Measurements from ENCODE around the gene KLHDC3. TPM values are rescaled to one million over a fixed set of nuclear protein-coding genes. Genes with fewer than 3 reads are reported as not detected.

Gene KLHDC3
- total RNA-seq, 6 experiments from 2014 or later, result 26.4 to 46.2 (median 41.7) TPM

- peaks cover 0 to 32% (median 2%) of the 10 kb centered on the region in 4 donors for H3K36me3 ChIP-seq
- DNase-seq (no peak), ATAC-seq (no peak)
- no peak overlapping the region for H3K4me3 ChIP-seq
- H3K9me3 ChIP-seq, result no peaks in the 10 kb centered on the region
- WGBS (ENCODE audit: insufficient coverage, low coverage, low lambda C conversion rate, missing lambda C conversion rate), result 90% methylated on average over 4 of the region's 11 CpGs
- no peak overlapping the region for H3K27ac ChIP-seq
- no peaks in the 10 kb centered on the region for H3K4me1 ChIP-seq
- H3K27me3 ChIP-seq, result no peaks in the 10 kb centered on the region
- no peak for TF ChIP-seq CTCF (IDR thresholded peaks at IDR 0.05)
- TF ChIP-seq POLR2A (IDR thresholded peaks at IDR 0.05), result no peak
- intact Hi-C loops (cut with DNase I), result no loop called here
These were observed 7.8 kb upstream of the KLHDC3 start for GRCh38 chr6:43006251-43006650.

GRCh38 chr6:43007126-43007525, 6.9 kb upstream of the KLHDC3 start:
- intact Hi-C loops (cut with DNase I), result no loop called here
- Histone ChIP-seq H3K4me3 (no peak overlapping the region), H3K36me3 (peaks cover 0 to 41% (median 2%) of the 10 kb centered on the region in 4 donors), H3K27me3 (no peaks in the 10 kb centered on the region), H3K27ac (no peak overlapping the region), H3K4me1 (no peaks in the 10 kb centered on the region), H3K9me3 (no peaks in the 10 kb centered on the region)
- ATAC-seq (no peak), DNase-seq (peak in 1 of 3 donors; percentile 30)
- WGBS (ENCODE audit: insufficient coverage, low coverage, low lambda C conversion rate, missing lambda C conversion rate), result 92% methylated on average over 2 of the region's 9 CpGs
- TF ChIP-seq CTCF (IDR thresholded peaks at IDR 0.05) (no peak), POLR2A (IDR thresholded peaks at IDR 0.05) (no peak)

- 49% methylated on average over 4 of the region's 6 CpGs for WGBS (ENCODE audit: insufficient coverage, low coverage, low lambda C conversion rate, missing lambda C conversion rate)
- Histone ChIP-seq H3K27me3 (no peaks in the 10 kb centered on the region), H3K27ac (no peak overlapping the region), H3K4me1 (peaks cover 0 to 11% (median 3%) of the 10 kb centered on the region in 4 donors), H3K36me3 (peaks cover 0 to 41% (median 2%) of the 10 kb centered on the region in 4 donors), H3K9me3 (no peaks in the 10 kb centered on the region), H3K4me3 (no peak overlapping the region)
- TF ChIP-seq POLR2A (IDR thresholded peaks at IDR 0.05), result no peak
- peak; percentile 24 to 37 (median 28) for TF ChIP-seq CTCF (IDR thresholded peaks at IDR 0.05)
- intact Hi-C loops (cut with DNase I), result no loop called here
- DNase-seq (no peak), ATAC-seq (no peak)
These were observed 4.9 kb upstream of the KLHDC3 start for GRCh38 chr6:43009124-43009523.

- TF ChIP-seq CTCF (IDR thresholded peaks at IDR 0.05) (no peak), POLR2A (IDR thresholded peaks at IDR 0.05) (no peak)
- Histone ChIP-seq H3K27ac (no peak overlapping the region), H3K36me3 (peaks cover 0 to 38% (median 2%) of the 10 kb centered on the region in 4 donors), H3K9me3 (no peaks in the 10 kb centered on the region), H3K27me3 (no peaks in the 10 kb centered on the region), H3K4me3 (no peak overlapping the region), H3K4me1 (peaks cover 0 to 20% (median 7%) of the 10 kb centered on the region in 4 donors)
- intact Hi-C loops (cut with DNase I), result no loop called here
- no peak for ATAC-seq
- 80% methylated on average over 3 of the region's 6 CpGs for WGBS (ENCODE audit: insufficient coverage, low coverage, low lambda C conversion rate, missing lambda C conversion rate)
- peak in 1 of 3 donors; percentile 43 for DNase-seq
These were observed 2.8 kb upstream of the KLHDC3 start for GRCh38 chr6:43011207-43011606.

- no peaks in the 10 kb centered on the region for H3K27me3 ChIP-seq
- ATAC-seq, result no peak
- H3K36me3 ChIP-seq, result peaks cover 0 to 36% (median 1%) of the 10 kb centered on the region in 4 donors
- H3K4me1 ChIP-seq, result peaks cover 0 to 26% (median 7%) of the 10 kb centered on the region in 4 donors
- 43% methylated on average over 1 of the region's 6 CpGs for WGBS (ENCODE audit: insufficient coverage, low coverage, low lambda C conversion rate, missing lambda C conversion rate)
- intact Hi-C loops (cut with DNase I), result no loop called here
- no peak overlapping the region for H3K4me3 ChIP-seq
- no peaks in the 10 kb centered on the region for H3K9me3 ChIP-seq
- DNase-seq, result peak in 1 of 3 donors; percentile 32
- H3K27ac ChIP-seq, result no peak overlapping the region
- no peak for TF ChIP-seq CTCF (IDR thresholded peaks at IDR 0.05)
These were observed 1.7 kb upstream of the KLHDC3 start for GRCh38 chr6:43012364-43012763.

All from right lobe of liver (tissue), 6 donors.